Heart left ventricle (tissue), 16 donors: ENCODE data around the gene FAF1. TPM values are rescaled to one million over a fixed set of nuclear protein-coding genes. Genes with fewer than 3 reads are reported as not detected.

Experiments
- ATAC-seq, 4 donors: fragments of 200-7000 bp; cut with Tn5 transposase; one replicate each; pipeline ENCODE4 v1.9.1; 2020 to 2022; ENCODE audit warnings: moderate library complexity in 4 of 4, mild to moderate bottlenecking in 3 of 4, moderate number of reproducible peaks in 1 of 4
- DNase-seq, 5 donors: peaks; one replicate each; pipeline ENCODE4 v3.0.0-alpha.2; 2020
- H3K27ac ChIP-seq, 12 donors: fragments of 200-600 bp; sonication (generic) in 4 of 12; one replicate each; pipeline versions ENCODE4 v1.5.0 to v1.8.0; 2016 to 2022; ENCODE audit warnings: mild to moderate bottlenecking in 2 of 12
- H3K27me3 ChIP-seq, 9 donors: fragments of 200-600 bp; sonication (generic) in 2 of 9; one replicate each; pipeline versions ENCODE4 v1.5.1 to v1.8.0; 2016 to 2022; ENCODE audit warnings: mild to moderate bottlenecking in 3 of 9
- H3K36me3 ChIP-seq, 9 donors: fragments of 200-600 bp; sonication (generic) in 2 of 9; one replicate each; pipeline versions ENCODE4 v1.5.0 to v1.8.0; 2018 to 2022; ENCODE audit warnings: mild to moderate bottlenecking in 2 of 9
- H3K4me1 ChIP-seq, 12 donors: fragments of 200-600 bp; sonication (generic) in 4 of 12; one replicate each; pipeline versions ENCODE4 v1.5.0 to v1.8.0; 2016 to 2022; ENCODE audit warnings: mild to moderate bottlenecking in 3 of 12
- H3K4me3 ChIP-seq, 12 donors: fragments of 200-600 bp; sonication (generic) in 4 of 12; one replicate each; pipeline versions ENCODE4 v1.5.0 to v1.8.0; 2017 to 2022; ENCODE audit warnings: mild to moderate bottlenecking in 9 of 12, moderate library complexity in 4 of 12
- H3K9me3 ChIP-seq, 12 donors: fragments of 200-600 bp; sonication (generic) in 4 of 12; one replicate each; pipeline versions ENCODE4 v1.5.0 to v1.8.0; 2016 to 2022; ENCODE audit warnings: mild to moderate bottlenecking in 1 of 12
- POLR2A ChIP-seq, 2 donors: fragments of 450-650 bp; IDR thresholded peaks; one replicate each; pipeline ENCODE4 v1.6.1; 2017; ENCODE audit warnings: antibody characterized with exemption in 2 of 2, mild to moderate bottlenecking in 2 of 2, moderate library complexity in 2 of 2
- WGBS, 4 donors: extraction: QIAGEN DNeasy Blood & Tissue Kit in 2 of 4; methylation state at CpG; one replicate each; pipeline versions ENCODE4 v1.1.5 to v1.1.7; 2013 to 2018; 5-methylcytosine and 5-hydroxymethylcytosine counted together
- intact Hi-C, 10 donors: fragments of 100-400 bp; cut with DNase I; formaldehyde crosslinking; loops; one replicate each; pipeline versions ENCODE4 v1.11.1 to v1.14.2; 2022
- polyA plus RNA-seq, 2 donors: library from polyadenylated mRNA; stranded (reverse); fragments of 200-250 nt; gene quantifications; one replicate each; pipeline ENCODE4 v1.2.3, GENCODE V29; 2013
- total RNA-seq, 9 donors: library from RNA; depleted of rRNA in 2 of 9; stranded (reverse); fragments of >200 nt in 2 of 9; fragmentation: NEBNext Ultra II Directional in 3 of 9; extraction: Animal tissue kit (Norgen Biotek cat#: 25700) in 3 of 9; gene quantifications; one replicate each; pipeline versions ENCODE4 v1.1.0 to v1.2.4, GENCODE V29; 2016 to 2023
- TF ChIP-seq, protein P1 (sequence below), 12 donors: fragments of 200-600 bp; sonication (generic) in 4 of 12; IDR thresholded peaks; one replicate each; pipeline versions ENCODE4 v1.5.0 to v1.8.0; 2018 to 2022; ENCODE audit warnings: antibody characterized with exemption in 12 of 12, mild to moderate bottlenecking in 5 of 12
- donor health status: ischemic (EF 13 %, LVEDD 7.1; RV severe dilation, severe dysfunction).
- donor health status: healthy with polysubstance abuse.
- donor health status: DM: no; HTN: yes; CAD: no.
- donor health status: DM: no; HTN: no; CAD: no.
- donor health status: ischemic (EF 25% LVEDD 6.9; RV normal size, moderate dysfunction).
- donor health status: ischemic (EF 25% LVEDD 5.7; RV mildly dilated, moderate dysfunction).
- donor health status: healthy.
- donor health status: DM: yes; HTN: yes; CAD: no.
- donor health status: ischemic (EF 35%, LVEDD 5.7; RV mildly dilated, moderate dysfunction).
- donor health status: nonischemic (EF 11% LVEDD 7.7; RV severe dilation, severe dysfunction).
- donor health status: DM: yes; HTN: yes; CAD: no.
- donor health status: PGD.
- donor health status: ischemic (EF 29% LVEDD 5.4; RV normal size, mild dysfunction).
- donor health status: nonischemic (EF 23%, LVEDD 6.1; RV moderate dilation, normal function).

The FAF1 gene
- total and polyA plus RNA-seq, 11 donors: 41.0 to 112 (median 81.3) TPM

DNA sequence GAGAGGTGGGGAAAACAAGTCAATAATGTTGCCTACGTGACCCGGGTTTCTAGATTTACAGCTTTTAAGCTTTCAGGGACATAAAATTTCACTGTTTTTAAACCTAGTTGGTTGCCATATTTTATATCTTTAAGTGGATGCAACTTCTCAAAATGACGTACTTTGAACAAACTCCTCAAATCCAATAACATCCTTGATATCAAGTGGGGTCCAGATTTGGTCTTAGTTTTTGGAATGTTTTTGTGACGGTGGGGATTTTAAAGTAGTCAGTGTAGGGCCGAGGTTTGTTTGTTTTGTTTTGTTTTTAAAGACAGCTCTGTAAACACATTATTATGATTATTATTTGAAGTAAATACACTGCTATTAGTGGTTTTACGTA is 10.4 kb upstream of the FAF1 start:
- ATAC-seq (no peak), DNase-seq (no peak)
- no peak for TF ChIP-seq POLR2A (IDR thresholded peaks at IDR 0.05)
- TF ChIP-seq, protein P1, sequence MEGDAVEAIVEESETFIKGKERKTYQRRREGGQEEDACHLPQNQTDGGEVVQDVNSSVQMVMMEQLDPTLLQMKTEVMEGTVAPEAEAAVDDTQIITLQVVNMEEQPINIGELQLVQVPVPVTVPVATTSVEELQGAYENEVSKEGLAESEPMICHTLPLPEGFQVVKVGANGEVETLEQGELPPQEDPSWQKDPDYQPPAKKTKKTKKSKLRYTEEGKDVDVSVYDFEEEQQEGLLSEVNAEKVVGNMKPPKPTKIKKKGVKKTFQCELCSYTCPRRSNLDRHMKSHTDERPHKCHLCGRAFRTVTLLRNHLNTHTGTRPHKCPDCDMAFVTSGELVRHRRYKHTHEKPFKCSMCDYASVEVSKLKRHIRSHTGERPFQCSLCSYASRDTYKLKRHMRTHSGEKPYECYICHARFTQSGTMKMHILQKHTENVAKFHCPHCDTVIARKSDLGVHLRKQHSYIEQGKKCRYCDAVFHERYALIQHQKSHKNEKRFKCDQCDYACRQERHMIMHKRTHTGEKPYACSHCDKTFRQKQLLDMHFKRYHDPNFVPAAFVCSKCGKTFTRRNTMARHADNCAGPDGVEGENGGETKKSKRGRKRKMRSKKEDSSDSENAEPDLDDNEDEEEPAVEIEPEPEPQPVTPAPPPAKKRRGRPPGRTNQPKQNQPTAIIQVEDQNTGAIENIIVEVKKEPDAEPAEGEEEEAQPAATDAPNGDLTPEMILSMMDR (IDR thresholded peaks at IDR 0.05): no peak
- Histone ChIP-seq H3K4me1 (peaks cover 0 to 39% (median 12%) of the 10 kb centered on the region in 12 donors), H3K27ac (peak overlapping the region; percentile 92 to 99 (median 96)), H3K36me3 (no peaks in the 10 kb centered on the region), H3K9me3 (no peaks in the 10 kb centered on the region), H3K4me3 (peak overlapping the region; percentile 57 to 91 (median 82)), H3K27me3 (no peaks in the 10 kb centered on the region)
- WGBS, 4 donors: 3 to 13% (median 6%) methylated on average over 6 of the region's 6 CpGs
- intact Hi-C loops: loop anchor here in 1 of 10 donors (10.0 kb wide), 1 partner anchor 264 kb away; the partner anchor contains the start of gene RNF11

GRCh38 chr1:50969611-50970508 is 9.8 kb upstream of the FAF1 start, which contains the start of gene CDKN2C:
Gene CDKN2C, plus strand, starts transcription at chr1:50970245. Its CDS starts 124 bp downstream, at chr1:50970369.
- Histone ChIP-seq H3K4me1 (peaks cover 0 to 39% (median 12%) of the 10 kb centered on the region in 12 donors), H3K9me3 (no peaks in the 10 kb centered on the region), H3K36me3 (no peaks in the 10 kb centered on the region), H3K27ac (peak within 1 kb of the TSS; percentile 92 to 99 (median 96)), H3K4me3 (peak within 1 kb of the TSS; percentile 57 to 91 (median 82)), H3K27me3 (no peaks in the 10 kb centered on the region)
- peak in 1 of 2 donors; percentile 36 for TF ChIP-seq POLR2A (IDR thresholded peaks at IDR 0.05)
- TF ChIP-seq, protein P1 (IDR thresholded peaks at IDR 0.05): peak in 1 of 12 donors; percentile 12
- WGBS, 4 donors: 0 to 1% (median 1%) methylated on average over 35 to 44 of the region's 44 CpGs
- intact Hi-C loops: loop anchor here in 3 of 10 donors (5.0 to 10.0 kb wide), 8 partner anchors 38 to 905 kb away; partner anchors contain the start of genes RNF11 (in 2 of the 3), EPS15 (in 1 of the 3) and NRDC (in 1 of the 3)
- peak; percentile 70 to 83 (median 81) for DNase-seq
- ATAC-seq: peak; percentile 38 to 59 (median 44)

GRCh38 chr1:50968821-50969610 is 8.9 kb upstream of the FAF1 start:
- Histone ChIP-seq H3K4me1 (peaks cover 0 to 39% (median 12%) of the 10 kb centered on the region in 12 donors), H3K27ac (peak overlapping the region; percentile 92 to 99 (median 96)), H3K36me3 (no peaks in the 10 kb centered on the region), H3K27me3 (no peaks in the 10 kb centered on the region), H3K9me3 (no peaks in the 10 kb centered on the region), H3K4me3 (peak overlapping the region; percentile 57 to 91 (median 82))
- TF ChIP-seq, protein P1 (IDR thresholded peaks at IDR 0.05): no peak
- no peak for TF ChIP-seq POLR2A (IDR thresholded peaks at IDR 0.05)
- WGBS, 4 donors: 0 to 2% (median 1%) methylated on average over 16 to 65 of the region's 65 CpGs
- ATAC-seq: peak; percentile 23 to 52 (median 38)
- intact Hi-C loops: loop anchor here in 3 of 10 donors (1.0 to 10.0 kb wide), 9 partner anchors 9 to 906 kb away; partner anchors contain the start of genes EPS15 (in 1 of the 3), FAF1 (in 1 of the 3), NRDC (in 1 of the 3) and RNF11 (in 1 of the 3)
- peak; percentile 57 to 83 (median 64) for DNase-seq
